HG02840 (cell line): ENCODE measurements around the gene ANKRD44.
"Not testable (repeated sequence)": the region's sequence is repeated elsewhere in the genome, so short reads cannot be mapped to it uniquely, and the experiment has no call there.

Source experiments
- ATAC-seq: cut with Tn5 transposase; IDR thresholded peaks from one replicate; pipeline ENCODE4 v1.9.1; 2021; ENCODE audit warnings: mild to moderate bottlenecking, moderate library complexity, moderate number of reproducible peaks; ENCODE audit not compliant: unreplicated experiment, low FRiP score

ANKRD44 gene

GRCh38 chr2:197310271-197310985 lies at the start of gene ANKRD44:
Gene ANKRD44 (minus strand): TSS chr2:197310780. CDS start chr2:197310604, 176 bp downstream.
- ATAC-seq = peak; percentile 68

DNA sequence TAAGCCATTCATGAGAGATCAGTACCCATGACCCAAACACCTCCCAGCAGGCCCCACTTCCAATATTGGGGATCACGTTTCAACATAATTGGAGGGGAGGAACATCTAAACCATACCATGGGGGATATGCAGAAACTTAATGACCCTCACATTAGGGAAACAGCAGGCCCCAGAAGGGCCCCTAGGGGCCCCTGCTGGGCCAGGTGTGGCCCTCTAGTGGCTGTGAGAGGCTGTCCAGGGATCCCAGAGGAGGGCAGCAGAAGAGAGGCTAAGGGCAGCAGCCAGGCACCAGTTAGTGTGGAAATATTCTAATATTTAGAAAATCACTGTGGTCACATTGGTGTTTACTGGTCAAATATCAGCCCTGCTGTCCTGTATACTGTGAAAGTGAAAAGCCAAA lies 49.3 kb upstream of the ANKRD44 start:
- ATAC-seq = no peak

DNA sequence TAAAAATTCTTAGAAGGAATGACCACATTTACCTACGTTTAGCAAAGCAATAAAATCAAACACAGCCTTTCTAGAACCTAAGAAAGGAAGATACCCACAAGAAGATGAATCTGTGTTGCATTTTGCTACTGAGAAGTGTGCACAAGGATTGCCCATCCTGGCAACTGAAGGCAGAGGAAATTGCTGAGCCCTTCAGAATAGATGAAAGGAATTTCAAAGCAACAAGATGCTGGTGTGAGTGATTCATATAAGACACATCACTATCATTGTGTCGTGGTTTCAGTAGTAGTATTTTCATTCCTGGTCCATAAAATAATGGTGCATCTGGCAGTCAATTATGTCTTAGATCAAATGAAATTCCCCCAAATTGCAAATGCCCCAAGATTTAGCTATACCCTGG lies 48.4 kb upstream of the ANKRD44 start:
- no peak for ATAC-seq

- no peak for ATAC-seq
These were observed 47.4 kb upstream of the ANKRD44 start for GRCh38 chr2:197357986-197358385.

GRCh38 chr2:197356136-197356535 lies 45.6 kb upstream of the ANKRD44 start:
- ATAC-seq = no peak

DNA sequence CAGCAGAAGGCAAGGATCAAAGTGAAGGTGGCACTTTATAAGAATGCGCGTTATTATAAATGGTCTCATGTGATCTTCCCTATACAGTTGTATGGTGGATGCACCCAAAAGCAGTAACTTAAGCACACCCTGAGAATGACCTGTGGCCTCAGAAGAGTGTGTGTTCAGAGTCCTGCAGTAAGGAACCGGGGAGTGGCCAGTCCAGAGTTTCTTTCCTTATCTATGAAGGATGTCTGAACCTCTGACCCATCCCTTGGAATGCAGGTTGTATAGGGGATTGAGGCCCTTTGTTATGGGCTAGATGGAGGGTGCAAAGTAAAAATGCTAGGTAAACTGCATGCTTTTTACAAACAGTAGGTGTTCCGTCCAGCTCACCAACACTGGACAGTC lies 43.6 kb upstream of the ANKRD44 start:
- ATAC-seq = no peak

DNA sequence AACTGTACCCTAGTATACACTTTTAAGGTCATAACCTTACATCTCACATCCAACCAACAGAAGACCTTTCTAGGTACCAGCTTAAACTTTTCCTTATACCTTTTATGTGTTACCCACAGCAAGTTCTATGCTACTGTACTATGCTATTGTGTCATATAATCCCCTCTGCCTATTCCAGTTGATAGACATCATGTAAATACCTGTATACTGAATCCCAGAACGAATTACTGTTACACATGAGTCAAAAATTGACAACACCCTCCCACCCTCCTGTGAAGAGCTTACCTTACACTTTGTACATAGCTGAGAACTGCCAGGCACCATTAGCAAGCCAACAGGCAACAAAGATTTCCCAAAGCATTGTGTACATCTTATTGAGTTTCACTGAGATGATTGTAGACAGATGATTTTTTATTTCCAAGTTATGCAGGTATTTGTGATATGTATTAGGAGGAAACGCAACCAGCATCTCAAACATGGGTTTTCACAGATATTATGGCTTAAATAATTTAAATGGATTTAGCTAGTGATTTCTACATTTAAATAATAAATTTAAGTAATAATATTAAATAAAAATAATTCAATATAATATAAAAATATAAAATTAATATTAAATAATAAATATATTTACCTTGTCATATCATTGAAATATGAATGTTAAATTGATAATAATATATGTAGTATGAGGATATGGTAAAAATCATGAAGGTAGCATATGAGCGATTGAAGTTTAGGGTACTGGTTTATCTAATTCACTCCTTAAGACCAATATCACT lies 43.0 kb upstream of the ANKRD44 start:
- ATAC-seq = no peak

DNA sequence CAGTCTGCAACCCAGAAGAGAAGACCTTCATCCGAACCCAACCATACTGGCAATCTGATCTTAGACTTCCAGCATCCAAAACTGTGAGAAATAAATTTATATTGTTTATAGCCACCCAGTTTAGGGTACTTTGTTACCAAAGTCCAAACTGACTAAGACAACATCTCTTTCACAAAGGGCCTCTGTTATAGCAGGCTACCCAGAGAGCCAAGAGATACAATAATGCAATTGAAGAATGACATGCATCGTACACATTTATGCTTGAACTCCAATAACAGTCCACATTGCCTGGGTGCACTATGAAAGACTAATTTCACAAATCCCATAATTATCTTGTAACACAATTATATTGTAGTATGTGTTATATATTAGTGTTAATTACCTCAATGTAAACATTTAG lies 39.1 kb upstream of the ANKRD44 start:
- ATAC-seq = no peak

GRCh38 chr2:197348721-197349360 lies 38.3 kb upstream of the ANKRD44 start:
- ATAC-seq = no peak

DNA sequence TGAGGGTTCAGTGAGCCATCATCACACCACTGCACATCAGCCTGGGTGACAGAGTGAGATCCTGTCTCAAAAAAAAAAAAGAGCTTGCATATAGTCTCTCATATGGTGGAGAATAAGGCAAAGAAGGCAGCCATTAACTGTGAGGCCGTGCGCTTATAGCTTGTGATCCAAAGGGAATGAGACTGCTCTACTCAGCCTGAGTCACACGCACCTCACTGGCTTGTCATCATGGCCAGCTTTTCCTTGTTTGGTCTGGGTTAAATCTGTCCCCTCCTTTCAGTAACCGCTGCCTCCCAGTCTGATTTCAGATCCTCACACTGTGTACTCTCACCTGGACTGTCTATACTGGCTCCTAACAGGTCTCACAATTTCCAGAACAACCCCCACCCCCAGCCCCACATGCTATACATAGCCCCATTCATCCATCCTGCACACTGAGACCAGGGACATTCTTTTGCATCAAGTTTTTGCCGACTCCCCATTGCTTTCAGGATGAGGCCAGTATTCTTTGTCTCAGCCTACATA lies 35.3 kb upstream of the ANKRD44 start:
- no peak for ATAC-seq

DNA sequence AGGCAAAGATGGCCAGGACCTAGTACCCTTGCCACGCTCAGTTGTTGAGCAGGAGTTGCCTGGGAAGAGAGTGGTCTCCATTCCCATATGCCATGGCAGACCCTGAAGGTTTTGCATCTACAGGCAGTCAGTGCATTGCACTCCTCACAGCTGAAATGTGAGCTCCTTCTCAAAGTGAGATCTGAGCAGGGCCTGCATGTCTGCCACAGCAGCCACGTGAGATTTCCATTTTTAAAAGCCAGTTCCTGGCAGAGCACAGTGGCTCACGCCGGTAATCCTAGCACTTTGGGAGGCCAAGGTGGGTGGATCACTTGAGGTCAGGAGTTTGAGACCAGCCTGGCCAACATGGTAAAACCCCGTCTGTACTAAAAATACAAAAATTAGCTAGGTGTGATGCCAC lies 33.4 kb upstream of the ANKRD44 start:
- ATAC-seq = not testable (repeated sequence)

- ATAC-seq = no peak
These were observed 30.0 kb upstream of the ANKRD44 start for GRCh38 chr2:197340591-197340990.

DNA sequence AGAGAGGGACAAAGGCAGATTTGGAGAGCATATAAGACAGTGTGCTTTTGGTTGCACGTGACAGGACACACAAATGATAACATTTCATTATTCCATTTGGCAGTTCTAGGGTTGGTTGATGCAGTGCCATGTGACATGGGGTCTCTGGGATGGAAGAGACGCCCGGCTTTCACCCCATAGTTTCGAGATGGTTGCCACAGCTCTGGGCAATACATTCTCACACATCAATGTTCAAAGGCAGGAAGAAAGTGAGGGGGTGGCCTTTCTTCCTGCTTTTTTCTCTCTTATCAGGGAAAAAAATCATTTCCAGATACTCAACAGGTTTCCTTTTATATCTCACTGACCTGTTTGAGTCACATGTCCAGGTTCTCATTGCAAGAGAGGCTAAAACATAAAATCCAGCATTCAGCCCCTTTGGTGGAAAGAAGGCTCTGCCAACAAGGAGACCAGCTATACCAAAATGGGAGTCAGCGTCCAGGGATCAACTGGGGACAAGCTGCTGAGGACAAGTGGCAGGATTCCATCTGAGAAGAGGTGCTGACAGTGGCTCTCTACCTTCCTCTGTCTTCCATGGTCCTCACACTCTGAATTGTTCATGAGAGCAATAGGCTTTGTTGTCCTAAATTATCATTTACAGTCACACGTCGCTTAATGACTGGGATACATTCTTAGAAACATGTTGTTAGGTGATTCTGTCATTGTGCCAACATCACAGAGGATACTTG lies 29.1 kb upstream of the ANKRD44 start:
- no peak for ATAC-seq

DNA sequence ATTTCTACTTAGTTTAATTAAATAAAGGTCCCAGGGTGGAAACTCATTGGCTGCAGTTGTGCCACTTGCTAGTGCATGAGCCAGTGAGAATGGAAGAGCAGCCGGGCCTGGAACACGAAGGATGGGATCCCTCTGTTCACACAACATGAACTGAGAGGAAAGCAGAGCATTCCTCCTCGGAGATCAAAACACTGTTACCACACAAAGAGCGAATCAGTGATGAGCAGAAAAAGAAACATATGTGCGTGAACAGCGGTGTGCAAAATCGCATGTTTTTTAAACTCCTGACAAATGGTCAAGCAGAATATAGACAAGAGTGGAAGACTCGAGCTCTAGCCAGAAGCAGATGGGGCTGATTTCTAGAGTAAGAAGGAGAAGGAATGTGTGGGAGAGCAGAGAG lies 28.4 kb upstream of the ANKRD44 start:
- ATAC-seq = no peak

- ATAC-seq = no peak
These were observed 22.1 kb upstream of the ANKRD44 start for GRCh38 chr2:197332641-197333040.

GRCh38 chr2:197328461-197328860 lies 17.9 kb upstream of the ANKRD44 start:
- no peak for ATAC-seq

DNA sequence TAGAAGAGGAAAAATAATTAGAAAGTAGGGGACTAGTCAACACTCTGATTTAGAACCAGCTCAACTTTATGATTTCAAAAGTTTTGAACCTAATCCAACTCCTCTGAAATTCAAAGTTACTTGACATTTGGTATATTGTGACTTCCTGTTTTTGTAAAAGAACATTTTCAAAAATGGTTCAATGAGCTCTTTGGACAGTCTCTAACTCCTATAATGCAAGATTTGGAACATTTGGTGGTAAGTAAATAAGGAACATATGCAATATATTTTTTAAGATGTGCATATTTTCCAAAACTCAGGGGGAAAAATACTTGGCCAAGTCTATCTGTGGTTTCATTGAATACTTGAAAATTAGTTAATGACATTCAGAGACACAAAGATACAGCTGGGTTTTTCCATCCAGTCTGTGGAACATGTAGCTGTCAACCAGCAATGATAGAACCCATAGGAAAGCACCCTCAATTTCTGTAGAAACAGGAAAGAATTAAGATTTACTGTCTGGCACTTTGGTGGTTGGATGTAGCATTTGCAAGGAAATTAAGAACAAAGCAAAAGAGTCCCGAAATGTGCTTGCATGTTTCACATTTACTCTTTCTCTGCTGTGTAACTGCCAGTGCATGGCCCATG lies 17.0 kb upstream of the ANKRD44 start:
- no peak for ATAC-seq

- ATAC-seq = no peak
These were observed 16.5 kb upstream of the ANKRD44 start for GRCh38 chr2:197327073-197327471.

DNA sequence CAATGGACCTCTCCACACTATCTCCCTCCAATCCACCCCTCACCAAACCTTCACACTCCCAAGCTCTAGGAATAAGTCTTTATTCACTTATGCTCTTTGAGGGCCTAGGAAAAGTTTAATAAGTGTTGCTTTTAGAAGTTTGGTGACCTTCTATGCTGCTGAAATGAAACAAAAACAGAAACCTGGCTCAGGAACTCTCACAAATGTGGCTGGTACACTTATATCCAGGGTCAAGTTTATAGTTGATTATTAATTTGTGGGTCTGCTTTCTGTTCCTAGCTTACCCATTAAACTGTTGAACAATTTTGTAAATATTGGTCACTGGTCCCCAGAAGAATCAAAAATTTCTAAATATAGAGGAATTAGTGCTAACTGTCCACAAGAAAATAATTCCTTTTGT lies 14.2 kb upstream of the ANKRD44 start:
- peak; percentile 65 for ATAC-seq
